HEK293 (cell line): ENCODE measurements around the gene PLEKHA1.

Experiments
- CTCF ChIA-PET: fragments of 350-600 bp; formaldehyde crosslinking; extraction: SDS; loops from one replicate; lab custom pipeline; 2021; ENCODE audit warnings: antibody characterized with exemption; lab: Yijun Ruan, JAX
- POLR2A ChIA-PET: fragments of 300-600 bp; formaldehyde crosslinking; extraction: SDS; loops from one replicate; lab custom pipeline; 2020; ENCODE audit warnings: antibody characterized with exemption, inconsistent platforms; lab: Yijun Ruan, JAX
- H3K27ac ChIP-seq: fragments of 200-500 bp; sonication (Bioruptor generic); 2 replicates; pipeline ENCODE4 v1.5.1; 2014; ENCODE audit warnings: low read depth, low read length, control low read depth, inconsistent platforms; ENCODE audit errors: extremely low read depth
- H3K36me3 ChIP-seq, 2 experiments: fragments of 200-500 bp in 1 of 2; sonication (Bioruptor generic) in 1 of 2; 1 replicate in 1 of 2; 2 replicates in 1 of 2; pipeline ENCODE4 v1.5.1; 2014 to 2017; ENCODE audit warnings: inconsistent platforms in 2 of 2, low read length in 2 of 2; ENCODE audit not compliant: control insufficient read depth in 2 of 2, insufficient read depth in 1 of 2
- H3K4me1 ChIP-seq: fragments of 200-500 bp; sonication (Bioruptor generic); 2 replicates; pipeline ENCODE4 v1.5.1; 2014; ENCODE audit warnings: mild to moderate bottlenecking, low read length, inconsistent platforms; ENCODE audit not compliant: control insufficient read depth, insufficient read depth
- H3K4me3 ChIP-seq: 2 replicates; pipeline ENCODE4 v1.5.1; 2011; ENCODE audit warnings: low read depth, mild to moderate bottlenecking, control low read depth, low read length, moderate library complexity
- H3K9me3 ChIP-seq: fragments of 200-500 bp; sonication (Bioruptor generic); 2 replicates; pipeline ENCODE4 v1.5.1; 2014; ENCODE audit warnings: low read depth, low read length, inconsistent platforms; ENCODE audit not compliant: control insufficient read depth, insufficient read depth
- PATZ1 ChIP-seq: fragments of 450-650 bp; formaldehyde crosslinking; IDR thresholded peaks from 2 replicates; pipeline ENCODE4 v1.5.1; 2016; ENCODE audit warnings: missing biosample characterization, missing genetic modification characterization
- PRDM1 ChIP-seq: fragments of 450-650 bp; formaldehyde crosslinking; IDR thresholded peaks from 2 replicates; pipeline ENCODE4; 2016; ENCODE audit warnings: missing biosample characterization, missing genetic modification characterization
- PRDM10 ChIP-seq: fragments of 450-650 bp; formaldehyde crosslinking; IDR thresholded peaks from 2 replicates; pipeline ENCODE4 v1.5.1; 2016; ENCODE audit warnings: missing biosample characterization, missing genetic modification characterization
- ZBTB11 ChIP-seq: fragments of 450-650 bp; formaldehyde crosslinking; conservative IDR thresholded peaks from 2 replicates; pipeline ENCODE4 v1.5.1; 2016; ENCODE audit warnings: low read depth, missing biosample characterization, missing genetic modification characterization
- ZNF148 ChIP-seq: fragments of 450-650 bp; formaldehyde crosslinking; IDR thresholded peaks from 2 replicates; pipeline ENCODE4 v1.5.0; 2017; ENCODE audit warnings: missing biosample characterization, missing genetic modification characterization, borderline replicate concordance
- ZNF175 ChIP-seq: fragments of 450-650 bp; formaldehyde crosslinking; IDR thresholded peaks from 2 replicates; pipeline ENCODE4 v1.5.1; 2016; ENCODE audit warnings: missing biosample characterization, missing genetic modification characterization
- ZNF266 ChIP-seq: fragments of 450-650 bp; formaldehyde crosslinking; IDR thresholded peaks from 2 replicates; pipeline ENCODE4 v1.5.1; 2016; ENCODE audit warnings: missing biosample characterization, missing genetic modification characterization, low read depth
- ZNF292 ChIP-seq: fragments of 450-650 bp; formaldehyde crosslinking; IDR thresholded peaks from 2 replicates; pipeline ENCODE4 v1.5.1; 2016; ENCODE audit warnings: low read depth, missing biosample characterization, missing genetic modification characterization, borderline replicate concordance
- ZNF391 ChIP-seq: fragments of 450-650 bp; formaldehyde crosslinking; IDR thresholded peaks from 2 replicates; pipeline ENCODE4 v1.5.1; 2016; ENCODE audit warnings: low read depth, missing biosample characterization, missing genetic modification characterization, borderline replicate concordance
- ZNF558 ChIP-seq: fragments of 450-650 bp; formaldehyde crosslinking; IDR thresholded peaks from 2 replicates; pipeline ENCODE4 v1.5.1; 2016; ENCODE audit warnings: missing biosample characterization, missing genetic modification characterization
- ZNF561 ChIP-seq: fragments of 450-650 bp; IDR thresholded peaks from 2 replicates; pipeline ENCODE4 v1.5.1; 2018; ENCODE audit warnings: missing biosample characterization, missing genetic modification characterization, borderline replicate concordance
- ZNF654 ChIP-seq: fragments of 450-650 bp; formaldehyde crosslinking; IDR thresholded peaks from 2 replicates; pipeline ENCODE4 v1.5.1; 2016; ENCODE audit warnings: low read depth, missing biosample characterization, missing genetic modification characterization

PLEKHA1 gene

GRCh38 chr10:122478971-122479370 lies 104.5 kb downstream of the PLEKHA1 start (continued):
- no peak for TF ChIP-seq ZBTB11 (tag by site-specific recombination)
- TF ChIP-seq ZNF654: no peak
- no peak for TF ChIP-seq ZNF148

- Histone ChIP-seq H3K36me3 (no peaks in the 10 kb centered on the region), H3K9me3 (no peaks in the 10 kb centered on the region), H3K4me1 (no peaks in the 10 kb centered on the region), H3K27ac (no peak overlapping the region), H3K4me3 (no peak overlapping the region)
- TF ChIP-seq PRDM1 (tag by site-specific recombination) (no peak), ZNF558 (tag by site-specific recombination) (no peak), PRDM10 (tag by site-specific recombination) (no peak), ZNF266 (tag by site-specific recombination) (no peak), PATZ1 (no peak), ZNF175 (no peak), ZNF561 (tag by site-specific recombination) (no peak), ZNF292 (tag by site-specific recombination) (no peak), ZNF391 (tag by site-specific recombination) (no peak)
- ChIA-PET CTCF (interaction anchor here (0.7 kb wide), 1 partner anchor 86 kb away, joined by 3 read pairs; no protein-coding TSS in a partner anchor), POLR2A (no interaction called here)
These were observed 105.8 kb downstream of the PLEKHA1 start for GRCh38 chr10:122480146-122480833.
